ENCODE measurements around the gene EVL. TPM values are rescaled to one million over a fixed set of nuclear protein-coding genes. Genes with fewer than 3 reads are reported as not detected.

EVL gene
- total and polyA plus RNA-seq, 2 donors (not counting 3 experiments of a cell fraction or from before 2014, with no cell fraction given) = 34.6 to 62.5 TPM

GRCh38 chr14:100155049-100155621 lies 89.9 kb downstream of the EVL start:
- CTCF ChIA-PET = interaction anchor here (0.8 to 3.8 kb wide), 12 partner anchors 9 to 220 kb away, joined by 3 to 47 read pairs (median 5); a partner anchor contains a TSS
- H3K9me3 ChIP-seq (replicated peaks; ENCODE audit: control insufficient read depth, insufficient read depth, low read length) = no peaks in the 10 kb centered on the region
- no peak overlapping the region for H2AFZ ChIP-seq (ENCODE audit: low read depth, low read length)
- FAIRE-seq = no peak
- intact Hi-C loops (cut with micrococcal nuclease) = loop anchor here (1.0 kb wide), 1 partner anchor 47 kb away; no protein-coding TSS in a partner anchor
- no peak overlapping the region for H3K9ac ChIP-seq (replicated peaks; ENCODE audit: extremely low read depth, insufficient read depth, low read length)
- no TSS peak for BruUV-seq (replicated peaks)
- no peaks in the 10 kb centered on the region for H3K9me1 ChIP-seq (replicated peaks; ENCODE audit: control insufficient read depth, extremely low read depth, insufficient read depth, low read length)
- no peak overlapping the region for H3K27ac ChIP-seq (ENCODE audit: insufficient read depth, low read depth, low read length)
- H4K20me1 ChIP-seq (replicated peaks; ENCODE audit: control insufficient read depth, extremely low read depth, insufficient read depth, low read length) = no peaks in the 10 kb centered on the region
- H3K27me3 ChIP-seq (ENCODE audit: control insufficient read depth in 2 of 2, insufficient read depth in 2 of 2, low read length in 2 of 2) = peaks cover 6 to 11% of the 10 kb centered on the region in 2 experiments
- DNase-seq (ENCODE audit: low read depth, low spot score) = peak; percentile 20
- TF ChIP-seq, protein P1, sequence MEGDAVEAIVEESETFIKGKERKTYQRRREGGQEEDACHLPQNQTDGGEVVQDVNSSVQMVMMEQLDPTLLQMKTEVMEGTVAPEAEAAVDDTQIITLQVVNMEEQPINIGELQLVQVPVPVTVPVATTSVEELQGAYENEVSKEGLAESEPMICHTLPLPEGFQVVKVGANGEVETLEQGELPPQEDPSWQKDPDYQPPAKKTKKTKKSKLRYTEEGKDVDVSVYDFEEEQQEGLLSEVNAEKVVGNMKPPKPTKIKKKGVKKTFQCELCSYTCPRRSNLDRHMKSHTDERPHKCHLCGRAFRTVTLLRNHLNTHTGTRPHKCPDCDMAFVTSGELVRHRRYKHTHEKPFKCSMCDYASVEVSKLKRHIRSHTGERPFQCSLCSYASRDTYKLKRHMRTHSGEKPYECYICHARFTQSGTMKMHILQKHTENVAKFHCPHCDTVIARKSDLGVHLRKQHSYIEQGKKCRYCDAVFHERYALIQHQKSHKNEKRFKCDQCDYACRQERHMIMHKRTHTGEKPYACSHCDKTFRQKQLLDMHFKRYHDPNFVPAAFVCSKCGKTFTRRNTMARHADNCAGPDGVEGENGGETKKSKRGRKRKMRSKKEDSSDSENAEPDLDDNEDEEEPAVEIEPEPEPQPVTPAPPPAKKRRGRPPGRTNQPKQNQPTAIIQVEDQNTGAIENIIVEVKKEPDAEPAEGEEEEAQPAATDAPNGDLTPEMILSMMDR (IDR thresholded peaks at IDR 0.05; ENCODE audit: extremely low read depth in 1 of 2, insufficient read depth in 1 of 2, low read depth in 1 of 2, low read length in 2 of 2) = peak; percentile 49 to 63
- TF ChIP-seq JUN (IDR thresholded peaks at IDR 0.05; ENCODE audit: borderline replicate concordance, insufficient read depth, insufficient read length, low read depth) = no peak
- H3K4me2 ChIP-seq (ENCODE audit: insufficient read depth, low read length) = no peak overlapping the region
- POLR2A ChIA-PET = interaction anchor here (1.4 kb wide), 1 partner anchor 13 kb away, joined by 6 read pairs; no protein-coding TSS in a partner anchor
- H3K4me1 ChIP-seq (ENCODE audit: control insufficient read depth, extremely low read depth, insufficient read depth, low read length) = no peaks in the 10 kb centered on the region
- no peaks in the 10 kb centered on the region for H3K79me2 ChIP-seq (ENCODE audit: control insufficient read depth, insufficient read depth, low read length)
- no peaks in the 10 kb centered on the region for H3K36me3 ChIP-seq (ENCODE audit: control insufficient read depth in 2 of 2, extremely low read depth in 1 of 2, insufficient read depth in 2 of 2, low read length in 2 of 2)
- no peak overlapping the region for H3K4me3 ChIP-seq (replicated peaks in 1 of 3; ENCODE audit: insufficient read depth in 1 of 3, low read depth in 1 of 3, low read length in 3 of 3)
- dilution Hi-C loops (cut with MboI; ENCODE audit: extremely low pct_ligation_motif_present, low sequenced_read_pairs) = no loop called here

Measured in endothelial cell of umbilical vein (primary cell).